ENCODE data around the gene FAM98C.
"Not testable (repeated sequence)": the region's sequence is repeated elsewhere in the genome, so short reads cannot be mapped to it uniquely, and the experiment has no call there.

Gene FAM98C

DNA sequence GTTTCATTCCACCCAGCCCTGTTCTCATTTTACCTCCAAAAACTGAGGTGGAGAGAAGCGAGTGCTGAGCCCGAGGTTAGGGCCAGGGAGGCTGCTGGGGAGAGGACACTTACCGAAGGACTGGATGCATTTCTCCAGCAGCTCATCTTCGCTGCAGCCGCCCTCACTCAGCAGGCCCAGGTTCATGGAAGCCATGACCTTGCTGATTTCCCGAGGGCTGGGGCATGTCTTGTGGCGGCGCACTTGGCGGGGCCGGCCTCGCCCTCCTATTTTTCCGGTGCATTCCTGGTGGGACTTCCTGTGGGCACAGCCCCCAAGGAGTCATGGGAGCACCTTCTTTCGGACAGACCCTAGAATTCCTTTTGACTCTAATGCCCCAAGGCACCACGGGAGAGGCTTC, 19.0 kb downstream of the FAM98C start:
- H3K9me3 Mint-ChIP-seq = no peaks in the 10 kb centered on the region
- H3K4me1 Mint-ChIP-seq (ENCODE audit: low read depth) = peaks cover 34% of the 10 kb centered on the region
- H3K4me3 Mint-ChIP-seq = no peak overlapping the region
- no peaks in the 10 kb centered on the region for H3K36me3 Mint-ChIP-seq (ENCODE audit: low read depth)
- H3K27me3 Mint-ChIP-seq = peaks cover 2% of the 10 kb centered on the region
- H3K27ac Mint-ChIP-seq = no peak overlapping the region
- no peak for DNase-seq

DNA sequence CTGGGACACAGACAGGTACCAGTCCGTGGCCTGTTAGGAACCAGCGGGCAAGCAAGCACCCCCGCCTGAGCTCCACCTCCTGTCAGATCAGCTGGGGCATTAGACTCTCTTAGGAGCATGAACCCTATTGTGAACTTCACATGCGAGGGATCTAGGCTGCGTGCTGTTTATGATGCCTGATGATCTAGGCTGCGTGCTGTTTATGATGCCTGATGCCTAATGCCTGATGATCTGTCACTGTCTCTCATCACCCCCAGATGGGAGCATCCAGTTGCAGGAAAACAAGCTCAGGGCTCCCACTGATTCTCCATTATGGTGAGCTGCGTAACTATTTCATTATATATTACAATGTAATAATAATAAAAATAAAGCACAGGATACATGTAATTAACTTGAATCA, 19.5 kb downstream of the FAM98C start:
- H3K4me3 Mint-ChIP-seq = no peak overlapping the region
- H3K36me3 Mint-ChIP-seq (ENCODE audit: low read depth) = no peaks in the 10 kb centered on the region
- peaks cover 2% of the 10 kb centered on the region for H3K27me3 Mint-ChIP-seq
- no peak for DNase-seq
- peaks cover under 1% of the 10 kb centered on the region for H3K9me3 Mint-ChIP-seq
- H3K27ac Mint-ChIP-seq = no peak overlapping the region
- H3K4me1 Mint-ChIP-seq (ENCODE audit: low read depth) = peaks cover 34% of the 10 kb centered on the region

DNA sequence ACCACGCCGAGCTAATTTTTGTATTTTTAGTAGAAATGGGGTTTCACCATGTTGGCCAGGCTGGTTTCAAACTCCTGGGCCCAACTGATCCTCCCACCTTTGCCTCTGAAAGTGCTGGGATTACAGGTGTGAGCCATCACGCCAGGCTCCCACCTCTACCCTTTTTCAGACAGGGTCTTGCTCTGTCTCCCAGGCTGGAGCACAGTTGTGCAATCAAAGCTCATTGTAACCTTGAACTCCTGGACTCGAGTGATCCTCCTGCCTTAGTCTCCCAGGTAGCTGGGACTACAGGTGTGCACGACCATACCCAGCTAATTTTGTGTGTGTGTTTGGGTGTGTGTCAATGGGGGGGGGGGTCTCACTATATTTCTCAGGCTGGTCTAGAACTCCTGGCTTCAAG, 21.4 kb downstream of the FAM98C start:
- Mint-ChIP-seq H3K27me3 (peaks cover 2% of the 10 kb centered on the region), H3K4me1 (ENCODE audit: low read depth) (peaks cover 32% of the 10 kb centered on the region), H3K9me3 (peaks cover 2% of the 10 kb centered on the region), H3K4me3 (no peak overlapping the region), H3K36me3 (ENCODE audit: low read depth) (no peaks in the 10 kb centered on the region), H3K27ac (no peak overlapping the region)
- DNase-seq = no peak

DNA sequence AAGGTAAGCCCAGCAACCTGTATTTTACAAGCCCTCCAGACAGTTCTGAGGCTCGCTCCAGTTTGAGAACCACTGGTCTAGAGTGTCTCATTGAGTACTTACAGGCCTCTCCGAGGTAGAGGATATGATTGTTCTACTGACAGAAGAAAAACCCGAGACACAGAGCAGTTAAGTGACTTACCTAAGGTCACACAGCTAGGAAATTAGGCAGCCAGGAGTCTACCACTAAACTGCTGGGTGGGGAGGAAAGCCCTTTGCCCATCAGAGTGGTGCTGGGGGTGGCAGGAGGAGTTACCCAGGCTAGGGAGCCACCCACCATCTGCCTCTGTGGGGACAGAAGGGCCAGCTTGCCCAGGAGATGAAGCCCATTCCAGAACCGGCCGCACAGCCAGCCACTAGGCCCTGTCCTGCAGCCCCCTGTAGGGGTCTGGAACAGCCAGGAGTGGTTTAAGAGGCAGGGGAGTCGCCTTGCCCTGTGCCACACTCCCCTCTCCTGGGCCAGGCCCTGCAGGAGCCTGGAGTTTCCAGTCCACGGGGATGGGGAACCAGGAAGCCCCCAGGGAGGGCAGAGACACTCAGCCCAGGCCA, 22.4 kb downstream of the FAM98C start:
- peaks cover 2% of the 10 kb centered on the region for H3K27me3 Mint-ChIP-seq
- peaks cover 37% of the 10 kb centered on the region for H3K4me1 Mint-ChIP-seq (ENCODE audit: low read depth)
- H3K9me3 Mint-ChIP-seq = peaks cover 2% of the 10 kb centered on the region
- no peak for DNase-seq
- peak overlapping the region; percentile 64 for H3K4me3 Mint-ChIP-seq
- H3K36me3 Mint-ChIP-seq (ENCODE audit: low read depth) = no peaks in the 10 kb centered on the region
- H3K27ac Mint-ChIP-seq = no peak overlapping the region

DNA sequence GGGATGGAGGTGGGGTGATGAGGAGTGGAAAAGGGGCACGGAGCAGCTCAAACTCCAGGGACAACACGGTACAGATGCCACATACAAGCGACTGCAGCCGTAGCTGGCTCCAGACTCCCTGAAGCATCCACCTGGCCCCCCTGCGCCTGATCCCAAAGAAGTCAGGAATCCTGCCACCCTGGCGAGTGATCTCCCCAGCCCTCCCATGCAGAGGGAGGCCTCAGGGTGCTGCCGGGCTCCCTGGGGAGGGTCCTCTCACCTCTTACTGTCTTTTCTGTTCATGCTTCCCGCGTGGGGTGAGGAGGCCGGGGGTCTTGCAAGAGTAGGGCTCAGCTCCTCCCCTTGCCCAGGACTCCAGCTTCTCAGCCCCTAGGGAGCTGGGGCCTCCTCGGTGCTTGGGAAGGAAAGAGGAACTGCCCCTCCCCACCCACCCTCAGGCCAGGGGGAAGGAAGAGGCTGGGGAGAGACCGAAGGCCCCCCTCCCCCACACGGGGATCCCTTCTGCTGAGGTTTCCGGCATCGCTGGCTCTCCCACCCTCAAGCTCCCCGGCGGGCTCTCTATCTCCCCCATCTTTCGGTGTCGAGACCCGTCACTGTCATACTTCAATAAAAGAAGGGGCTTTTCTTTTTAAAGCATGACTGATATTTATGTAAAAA, 23.0 kb downstream of the FAM98C start, which contains the start of gene RASGRP4:
RASGRP4 (minus strand) TSS at position 410 of the 657 bp plus-strand sequence; CDS start at position 282, 128 bp downstream.
- H3K4me3 Mint-ChIP-seq = peak within 1 kb of the TSS; percentile 64
- H3K27me3 Mint-ChIP-seq = peaks cover 2% of the 10 kb centered on the region
- H3K36me3 Mint-ChIP-seq (ENCODE audit: low read depth) = no peaks in the 10 kb centered on the region
- peaks cover 2% of the 10 kb centered on the region for H3K9me3 Mint-ChIP-seq
- DNase-seq = peak; percentile 63
- peaks cover 37% of the 10 kb centered on the region for H3K4me1 Mint-ChIP-seq (ENCODE audit: low read depth)
- peak within 1 kb of the TSS; percentile 91 for H3K27ac Mint-ChIP-seq

DNA sequence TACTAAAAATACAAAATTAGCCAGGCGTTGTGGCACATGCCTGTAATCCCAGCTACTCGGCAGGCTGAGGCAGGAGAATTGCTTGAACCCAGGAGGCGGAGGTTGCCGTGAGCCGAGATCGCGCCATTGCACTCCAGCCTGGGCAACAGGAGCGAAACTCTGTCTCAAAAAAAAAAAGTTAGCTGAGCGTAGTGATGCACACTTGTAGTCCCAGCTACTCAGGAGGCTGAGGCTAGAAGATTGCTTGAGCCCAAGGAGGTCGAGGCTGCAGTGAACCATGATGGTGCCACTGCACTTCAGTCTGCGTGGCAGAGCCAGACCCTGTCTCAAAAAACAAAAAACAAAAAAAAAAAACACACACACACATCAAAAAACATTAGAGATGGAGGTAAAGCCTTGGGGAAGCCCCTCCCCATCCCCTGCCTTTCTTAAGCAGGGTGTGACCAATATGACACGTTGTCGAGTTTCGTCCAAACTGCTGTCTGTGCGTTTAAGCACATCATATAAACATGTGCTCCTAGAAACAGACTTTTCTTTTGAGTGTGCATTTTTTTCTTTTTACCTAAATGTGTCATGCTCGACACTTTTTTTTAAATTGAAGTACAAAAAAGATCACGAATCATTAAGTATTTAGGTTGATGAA, 24.3 kb downstream of the FAM98C start:
- H3K9me3 Mint-ChIP-seq; H3K27me3 Mint-ChIP-seq; H3K36me3 Mint-ChIP-seq (ENCODE audit: low read depth): not testable (repeated sequence)
- Mint-ChIP-seq H3K4me1 (ENCODE audit: low read depth) (peaks cover 37% of the 10 kb centered on the region), H3K27ac (peak overlapping the region; percentile 91), H3K4me3 (peak overlapping the region; percentile 64)
- peak; percentile 50 for DNase-seq

DNA sequence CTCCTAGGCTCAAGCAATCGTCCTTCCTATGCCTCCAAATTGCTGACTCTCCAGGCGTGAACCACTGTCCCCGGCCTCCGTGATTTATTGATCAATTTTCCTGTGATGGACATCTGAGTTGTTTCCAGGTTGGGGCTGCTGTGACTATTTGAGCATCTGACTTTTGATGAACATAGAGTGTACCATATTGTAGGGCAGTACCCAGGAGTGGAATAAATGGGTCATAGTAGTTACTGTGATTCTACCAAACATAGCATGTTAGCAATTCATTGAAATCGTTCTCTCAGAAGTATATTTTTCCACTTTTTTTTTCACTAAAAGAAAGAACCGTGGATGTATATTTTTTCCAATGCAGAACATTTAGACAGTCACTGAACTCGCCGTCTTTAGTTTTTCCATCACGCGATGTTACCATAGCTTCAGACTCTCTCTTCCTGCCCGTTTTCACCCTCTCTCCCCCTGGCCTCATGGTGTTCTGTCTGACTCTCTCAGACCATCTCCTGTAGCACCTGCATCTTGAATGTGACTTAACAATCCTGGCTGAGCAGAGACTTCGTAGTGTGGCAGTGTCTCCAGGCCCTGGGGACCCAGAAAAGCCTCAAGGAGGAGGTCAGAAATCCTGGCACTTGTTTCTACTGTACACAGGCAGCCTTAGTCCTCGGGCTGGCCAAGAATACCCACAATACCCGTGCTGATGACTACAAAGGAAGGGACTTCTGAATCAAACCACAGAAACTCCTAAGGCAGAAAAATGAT, 26.3 kb downstream of the FAM98C start:
- peak overlapping the region; percentile 96 for H3K27ac Mint-ChIP-seq
- peaks cover 46% of the 10 kb centered on the region for H3K4me1 Mint-ChIP-seq (ENCODE audit: low read depth)
- no peaks in the 10 kb centered on the region for H3K36me3 Mint-ChIP-seq (ENCODE audit: low read depth)
- DNase-seq = peak; percentile 58
- H3K4me3 Mint-ChIP-seq = peak overlapping the region; percentile 36
- H3K27me3 Mint-ChIP-seq = peaks cover 10% of the 10 kb centered on the region
- peaks cover 2% of the 10 kb centered on the region for H3K9me3 Mint-ChIP-seq

DNA sequence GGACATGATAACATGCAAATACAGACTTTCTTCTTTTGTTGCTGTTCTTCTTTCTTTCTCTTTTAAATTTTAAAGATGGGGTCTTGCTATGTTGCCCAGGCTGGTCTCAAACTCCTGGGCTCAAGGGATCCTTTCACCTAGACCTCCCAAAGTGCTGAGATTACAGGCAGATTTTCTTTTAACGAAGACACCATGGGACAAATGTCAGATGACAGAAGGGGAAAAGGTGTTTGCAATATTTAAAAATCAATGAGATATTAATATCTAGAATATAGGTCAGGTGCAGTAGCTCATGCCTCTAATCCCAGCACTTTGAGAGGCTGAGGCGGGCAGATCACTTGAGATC, 26.9 kb downstream of the FAM98C start:
- Mint-ChIP-seq H3K36me3 (ENCODE audit: low read depth) (no peaks in the 10 kb centered on the region), H3K4me3 (peak overlapping the region; percentile 18), H3K27me3 (peaks cover 13% of the 10 kb centered on the region), H3K4me1 (ENCODE audit: low read depth) (peaks cover 47% of the 10 kb centered on the region), H3K27ac (peak overlapping the region; percentile 96), H3K9me3 (peaks cover 2% of the 10 kb centered on the region)
- DNase-seq = no peak

DNA sequence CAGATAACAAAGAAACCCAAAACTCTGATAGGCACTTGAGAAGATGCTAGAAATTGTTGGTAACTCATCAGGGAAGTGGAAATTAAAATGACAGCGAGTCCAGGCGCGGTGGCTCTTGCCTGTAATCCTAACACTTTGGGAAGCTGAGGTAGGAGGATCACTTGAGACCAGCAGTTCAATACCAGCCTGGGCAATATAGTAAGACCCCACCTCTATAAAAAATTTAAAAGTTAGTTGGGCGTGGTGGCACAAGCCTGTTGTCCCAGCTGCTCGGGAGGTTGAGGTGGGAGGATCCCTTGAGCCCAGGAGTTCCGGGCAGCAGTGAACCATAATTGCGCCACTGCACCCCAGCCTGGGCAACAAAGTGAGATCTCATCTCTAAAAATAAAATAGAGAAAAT, 28.0 kb downstream of the FAM98C start:
- Mint-ChIP-seq H3K27ac (no peak overlapping the region), H3K4me1 (ENCODE audit: low read depth) (peaks cover 41% of the 10 kb centered on the region), H3K36me3 (ENCODE audit: low read depth) (no peaks in the 10 kb centered on the region)

DNA sequence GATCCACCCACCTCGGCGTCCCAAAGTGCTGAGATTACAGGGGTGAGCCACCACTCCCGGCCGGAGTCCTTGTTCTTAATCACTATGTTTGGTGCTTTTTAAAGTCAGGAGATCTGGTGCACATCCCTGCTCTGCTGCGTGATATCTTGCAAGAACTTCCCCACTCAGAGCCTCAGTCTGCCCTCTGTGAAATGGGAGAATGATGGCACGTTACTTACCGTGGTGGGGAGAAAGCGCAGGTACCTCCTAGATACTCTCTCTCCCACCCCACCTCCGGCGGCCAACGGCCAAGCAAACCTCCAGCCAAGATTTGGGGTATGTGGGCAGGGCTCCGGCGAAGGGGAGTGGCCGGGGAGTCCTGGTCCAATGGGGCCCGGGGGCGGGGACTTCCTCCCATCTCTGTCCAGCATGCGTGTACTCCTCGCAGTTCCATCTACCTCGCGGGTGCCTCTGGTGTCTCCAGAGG, 30.4 kb downstream of the FAM98C start, which contains the start of gene RYR1:
RYR1 (plus strand) TSS at position 424 of the 466 bp plus-strand sequence. CDS start 139 bp downstream, outside the sequence.
- Mint-ChIP-seq H3K4me3 (peak within 1 kb of the TSS; percentile 58), H3K4me1 (ENCODE audit: low read depth) (peaks cover 23% of the 10 kb centered on the region), H3K27me3 (peaks cover 26% of the 10 kb centered on the region), H3K36me3 (ENCODE audit: low read depth) (no peaks in the 10 kb centered on the region), H3K9me3 (no peaks in the 10 kb centered on the region), H3K27ac (no peak within 1 kb of the TSS)
- peak; percentile 74 for DNase-seq

More for the DNA sequence above, 28.0 kb downstream of the FAM98C start:
- Mint-ChIP-seq H3K9me3 (peaks cover 2% of the 10 kb centered on the region), H3K4me3 (no peak overlapping the region), H3K27me3 (peaks cover 20% of the 10 kb centered on the region)
- no peak for DNase-seq

DNA sequence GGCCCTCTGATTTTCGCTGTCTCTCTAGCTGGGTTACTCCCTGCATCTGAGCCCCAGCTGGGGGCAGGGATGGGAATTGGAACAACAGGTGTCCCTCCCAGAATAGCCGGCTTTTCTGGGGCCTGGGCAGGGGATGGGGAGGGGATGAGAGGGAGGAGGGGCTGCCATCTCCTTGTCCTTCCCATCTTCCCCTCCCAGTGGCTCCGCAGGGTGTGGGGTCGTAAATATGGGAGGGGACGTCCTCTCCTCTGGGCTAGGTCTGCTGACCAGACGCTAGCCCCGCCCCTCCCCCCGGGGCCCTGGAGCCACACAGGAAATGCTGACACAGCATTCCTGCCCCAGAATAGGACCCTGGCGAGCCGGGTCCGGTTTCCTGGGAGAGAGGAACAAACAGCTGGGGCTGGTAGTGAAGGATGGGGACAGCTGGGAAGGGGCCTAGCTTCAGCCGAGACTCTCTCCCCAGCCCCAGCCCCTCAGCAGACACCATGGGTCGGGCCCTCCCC, 31.7 kb downstream of the FAM98C start:
- no peak overlapping the region for H3K27ac Mint-ChIP-seq
- peaks cover 12% of the 10 kb centered on the region for H3K4me1 Mint-ChIP-seq (ENCODE audit: low read depth)
- H3K9me3 Mint-ChIP-seq = no peaks in the 10 kb centered on the region
- no peak for DNase-seq
- peak overlapping the region; percentile 58 for H3K4me3 Mint-ChIP-seq
- H3K36me3 Mint-ChIP-seq (ENCODE audit: low read depth) = no peaks in the 10 kb centered on the region
- peaks cover 26% of the 10 kb centered on the region for H3K27me3 Mint-ChIP-seq

DNA sequence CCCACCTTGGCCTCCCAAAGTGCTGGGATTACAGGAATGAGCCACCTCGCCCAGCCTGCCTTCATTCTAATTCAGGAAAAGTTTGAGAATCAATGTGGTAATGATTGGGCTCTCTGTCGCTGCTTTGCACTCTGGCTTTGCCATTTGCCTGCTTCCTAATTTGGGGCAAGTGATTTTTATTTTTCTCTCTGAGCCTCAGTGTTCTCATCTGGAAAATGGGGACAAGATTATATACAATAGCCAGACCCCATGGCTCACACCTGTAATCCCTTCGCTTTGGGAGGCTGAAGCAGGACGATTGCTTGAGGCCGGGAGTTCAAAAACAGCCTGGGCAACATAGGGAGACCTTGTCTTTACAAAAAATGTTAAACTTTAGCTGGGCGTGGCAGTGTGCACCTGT, 34.4 kb downstream of the FAM98C start:
- H3K27ac Mint-ChIP-seq = no peak overlapping the region
- peaks cover 32% of the 10 kb centered on the region for H3K27me3 Mint-ChIP-seq

DNA sequence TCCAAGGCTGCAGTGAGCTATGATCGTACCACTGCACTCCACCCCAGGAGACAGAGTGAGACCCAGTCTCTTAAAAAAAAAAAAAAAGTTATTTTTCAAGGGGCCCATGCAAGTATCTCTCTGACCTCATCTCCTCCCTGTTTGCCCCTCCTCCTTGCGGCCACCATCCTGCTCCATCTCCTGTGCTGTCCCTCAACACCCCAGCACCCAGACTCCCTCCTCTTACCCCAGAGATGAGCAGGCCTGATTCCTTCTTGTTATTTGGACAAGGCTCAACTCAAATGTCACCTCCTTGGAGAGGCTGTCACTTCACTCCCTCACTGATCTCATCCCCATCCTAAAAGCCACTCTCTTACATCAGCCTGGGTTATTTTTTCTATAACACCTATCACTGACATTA, 35.0 kb downstream of the FAM98C start:
- H3K27me3 Mint-ChIP-seq = peaks cover 32% of the 10 kb centered on the region
- DNase-seq = no peak
- H3K36me3 Mint-ChIP-seq (ENCODE audit: low read depth) = no peaks in the 10 kb centered on the region
- H3K4me1 Mint-ChIP-seq (ENCODE audit: low read depth) = peaks cover 10% of the 10 kb centered on the region
- H3K9me3 Mint-ChIP-seq = no peaks in the 10 kb centered on the region
- H3K4me3 Mint-ChIP-seq = no peak overlapping the region
- H3K27ac Mint-ChIP-seq = no peak overlapping the region

More for the DNA sequence above, 34.4 kb downstream of the FAM98C start:
- no peak overlapping the region for H3K4me3 Mint-ChIP-seq
- H3K36me3 Mint-ChIP-seq (ENCODE audit: low read depth) = no peaks in the 10 kb centered on the region
- peaks cover 10% of the 10 kb centered on the region for H3K4me1 Mint-ChIP-seq (ENCODE audit: low read depth)
- DNase-seq = no peak
- no peaks in the 10 kb centered on the region for H3K9me3 Mint-ChIP-seq

DNA sequence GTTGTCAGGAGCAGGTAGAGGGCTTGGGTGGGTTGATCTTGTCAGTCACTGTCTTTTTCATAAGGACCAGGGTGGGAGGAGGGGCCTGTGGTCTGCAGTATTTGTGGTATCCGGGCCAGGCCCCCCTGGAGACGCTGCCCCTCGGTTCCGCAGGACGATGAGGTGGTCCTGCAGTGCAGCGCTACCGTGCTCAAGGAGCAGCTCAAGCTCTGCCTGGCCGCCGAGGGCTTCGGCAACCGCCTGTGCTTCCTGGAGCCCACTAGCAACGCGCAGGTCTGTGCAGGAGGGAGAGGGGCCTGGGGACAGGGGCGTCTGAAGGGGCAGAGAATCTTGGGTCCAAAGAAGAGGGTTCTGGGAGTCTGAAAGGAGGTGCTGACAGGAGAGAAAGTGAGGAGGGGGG, 37.7 kb downstream of the FAM98C start:
- no peak for DNase-seq
- H3K4me1 Mint-ChIP-seq (ENCODE audit: low read depth) = no peaks in the 10 kb centered on the region
- H3K4me3 Mint-ChIP-seq = no peak overlapping the region
- H3K27me3 Mint-ChIP-seq = peaks cover 13% of the 10 kb centered on the region
- no peak overlapping the region for H3K27ac Mint-ChIP-seq
- no peaks in the 10 kb centered on the region for H3K36me3 Mint-ChIP-seq (ENCODE audit: low read depth)
- no peaks in the 10 kb centered on the region for H3K9me3 Mint-ChIP-seq
